HepG2 (cell line): ENCODE results near the gene ARPP21.

Experiments used
- ZBTB33 ChIP-seq: sonication (generic); formaldehyde crosslinking; IDR thresholded peaks from 2 replicates; pipeline ENCODE4 v1.4.0; 2020; ENCODE audit warnings: missing genetic modification reagents
- TF ChIP-seq, protein P1 (sequence below): sonication (generic); formaldehyde crosslinking; IDR thresholded peaks from 2 replicates; pipeline ENCODE4 v1.4.0; 2020; ENCODE audit warnings: missing genetic modification reagents

DNA sequence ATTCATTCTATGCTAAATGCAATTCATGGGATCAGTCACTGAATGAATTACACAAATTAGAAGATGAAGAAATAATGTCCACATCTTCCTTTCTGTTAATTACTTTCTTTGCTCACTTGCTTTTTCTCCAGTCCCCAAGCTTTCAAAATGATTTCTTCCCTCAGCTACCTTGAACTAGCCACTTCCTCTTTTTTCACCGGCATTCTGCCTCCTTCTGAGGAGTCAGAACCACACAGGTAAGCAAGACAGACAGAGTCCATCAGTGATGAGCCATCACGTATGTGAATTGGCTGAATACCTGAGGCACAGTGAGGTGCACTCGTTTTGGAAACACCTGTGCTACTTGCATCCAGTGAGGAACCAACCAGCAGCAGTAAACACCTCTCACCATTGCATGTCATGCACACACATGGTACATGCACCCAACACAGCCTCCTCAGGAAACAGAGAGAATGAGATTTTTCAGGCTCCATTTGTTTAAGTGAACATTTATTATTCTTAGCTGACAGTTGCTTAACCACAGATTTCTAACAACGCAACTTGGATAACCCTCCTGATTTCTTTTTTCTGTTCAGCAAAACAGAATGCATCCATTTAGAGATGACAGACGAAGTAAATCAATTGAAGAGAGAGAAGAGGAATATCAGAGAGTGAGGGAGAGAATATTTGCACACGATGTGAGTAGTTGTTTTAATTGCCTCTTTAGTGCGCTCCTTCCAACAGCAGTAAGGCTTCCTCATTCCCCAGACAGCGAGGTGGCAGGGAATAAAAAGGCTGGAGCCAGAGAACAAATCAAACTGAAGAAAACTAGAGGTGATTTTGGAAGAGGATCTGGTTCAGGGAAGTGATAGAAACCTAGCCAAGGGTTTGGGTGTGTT, 69.3 kb downstream of the ARPP21 start:
- no peak for TF ChIP-seq ZBTB33 (CRISPR knock-in tag)
- TF ChIP-seq, protein P1, sequence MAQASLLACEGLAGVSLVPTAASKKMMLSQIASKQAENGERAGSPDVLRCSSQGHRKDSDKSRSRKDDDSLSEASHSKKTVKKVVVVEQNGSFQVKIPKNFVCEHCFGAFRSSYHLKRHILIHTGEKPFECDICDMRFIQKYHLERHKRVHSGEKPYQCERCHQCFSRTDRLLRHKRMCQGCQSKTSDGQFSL (CRISPR knock-in tag) = no peak
